IMR-90 (cell line): ENCODE measurements around the gene TMEM176B.

Source experiments
- BHLHE40 ChIP-seq: fragments of 150-350 bp; IDR thresholded peaks from 2 replicates; pipeline ENCODE4 v1.6.1; 2016; ENCODE audit warnings: mild to moderate bottlenecking, low read depth, low read length
- CEBPB ChIP-seq: IDR thresholded peaks from 2 replicates; pipeline ENCODE4 v1.6.1; 2012; ENCODE audit warnings: low read depth, low read length, improper control_type of control experiment
- CHD1 ChIP-seq: IDR thresholded peaks from 2 replicates; pipeline ENCODE4 v1.6.1; 2012; ENCODE audit warnings: low read depth, low read length, improper control_type of control experiment
- ELK1 ChIP-seq: fragments of 150-350 bp; IDR thresholded peaks from 2 replicates; pipeline ENCODE4 v1.6.1; 2016; ENCODE audit warnings: low read depth, mild to moderate bottlenecking, low read length, moderate library complexity, borderline replicate concordance
- MAFK ChIP-seq: IDR thresholded peaks from 2 replicates; pipeline ENCODE4 v1.6.1; 2012; ENCODE audit warnings: low read depth, low read length, improper control_type of control experiment
- MAZ ChIP-seq: IDR thresholded peaks from 2 replicates; pipeline ENCODE4 v1.6.1; 2012; ENCODE audit warnings: low read depth, mild to moderate bottlenecking, low read length, improper control_type of control experiment, moderate library complexity, borderline replicate concordance
- POLR2A ChIP-seq: IDR thresholded peaks from 2 replicates; pipeline ENCODE4 v1.6.1; 2012; ENCODE audit warnings: mild to moderate bottlenecking, low read depth, low read length
- RAD21 ChIP-seq: IDR thresholded peaks from 2 replicates; pipeline ENCODE4 v1.6.1; 2012; ENCODE audit warnings: low read length, improper control_type of control experiment
- RCOR1 ChIP-seq: IDR thresholded peaks from 2 replicates; pipeline ENCODE4 v1.6.1; 2012; ENCODE audit warnings: mild to moderate bottlenecking, low read length, improper control_type of control experiment; ENCODE audit not compliant: insufficient replicate concordance
- RFX5 ChIP-seq: IDR thresholded peaks from 2 replicates; pipeline ENCODE4 v1.8.0; 2012; ENCODE audit warnings: low read depth, mild to moderate bottlenecking, low read length, moderate library complexity
- SMC3 ChIP-seq: fragments of 150-350 bp; IDR thresholded peaks from 2 replicates; pipeline ENCODE4 v1.6.1; 2016; ENCODE audit warnings: low read depth, mild to moderate bottlenecking, antibody characterized with exemption, low read length, moderate library complexity
- USF2 ChIP-seq: fragments of 150-350 bp; IDR thresholded peaks from 2 replicates; pipeline ENCODE4 v1.6.1; 2017; ENCODE audit warnings: mild to moderate bottlenecking, antibody characterized with exemption, low read length, low read depth
- TF ChIP-seq, protein P1 (sequence below): conservative IDR thresholded peaks from 2 replicates; pipeline ENCODE4 v1.5.1; 2012; ENCODE audit warnings: mild to moderate bottlenecking, low read depth, low read length, improper control_type of control experiment

GRCh38 chr7:150787321-150788281 lies 12.6 kb downstream of the TMEM176B start:
- TF ChIP-seq POLR2A (no peak), BHLHE40 (no peak), MAZ (no peak), RAD21 (no peak), SMC3 (no peak), RCOR1 (no peak), CEBPB (no peak), USF2 (no peak), CHD1 (no peak), ELK1 (no peak), RFX5 (no peak), MAFK (no peak)
- TF ChIP-seq, protein P1, sequence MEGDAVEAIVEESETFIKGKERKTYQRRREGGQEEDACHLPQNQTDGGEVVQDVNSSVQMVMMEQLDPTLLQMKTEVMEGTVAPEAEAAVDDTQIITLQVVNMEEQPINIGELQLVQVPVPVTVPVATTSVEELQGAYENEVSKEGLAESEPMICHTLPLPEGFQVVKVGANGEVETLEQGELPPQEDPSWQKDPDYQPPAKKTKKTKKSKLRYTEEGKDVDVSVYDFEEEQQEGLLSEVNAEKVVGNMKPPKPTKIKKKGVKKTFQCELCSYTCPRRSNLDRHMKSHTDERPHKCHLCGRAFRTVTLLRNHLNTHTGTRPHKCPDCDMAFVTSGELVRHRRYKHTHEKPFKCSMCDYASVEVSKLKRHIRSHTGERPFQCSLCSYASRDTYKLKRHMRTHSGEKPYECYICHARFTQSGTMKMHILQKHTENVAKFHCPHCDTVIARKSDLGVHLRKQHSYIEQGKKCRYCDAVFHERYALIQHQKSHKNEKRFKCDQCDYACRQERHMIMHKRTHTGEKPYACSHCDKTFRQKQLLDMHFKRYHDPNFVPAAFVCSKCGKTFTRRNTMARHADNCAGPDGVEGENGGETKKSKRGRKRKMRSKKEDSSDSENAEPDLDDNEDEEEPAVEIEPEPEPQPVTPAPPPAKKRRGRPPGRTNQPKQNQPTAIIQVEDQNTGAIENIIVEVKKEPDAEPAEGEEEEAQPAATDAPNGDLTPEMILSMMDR = no peak
